ENCODE results near the gene VRTN. TPM values are rescaled to one million over a fixed set of nuclear protein-coding genes. Genes with fewer than 3 reads are reported as not detected.
"Not testable (repeated sequence)": the region's sequence is repeated elsewhere in the genome, so short reads cannot be mapped to it uniquely, and the experiment has no call there.

Gene VRTN
- polyA plus RNA-seq, 4 donors = 0.24 to 0.85 TPM; not detected in 2

GRCh38 chr14:74309125-74310022, 38.9 kb upstream of the VRTN start:
- FAIRE-seq (no peak), DNase-seq (no peak)
- Histone ChIP-seq H3K4me1 (ENCODE audit: control insufficient read depth in 3 of 3, insufficient read depth in 2 of 3, low read depth in 1 of 3, low read length in 2 of 3) (no peaks in the 10 kb centered on the region), H3K36me3 (ENCODE audit: control insufficient read depth in 3 of 3, insufficient read depth in 2 of 3, low read depth in 1 of 3, low read length in 3 of 3) (no peaks in the 10 kb centered on the region), H3K27ac (ENCODE audit: low read depth in 1 of 3, low read length in 2 of 3) (no peak overlapping the region), H3K27me3 (ENCODE audit: control insufficient read depth in 3 of 3, insufficient read depth in 3 of 3, low read length in 3 of 3) (peaks cover 0 to 1% (median 0%) of the 10 kb centered on the region in 3 donors), H3K9me3 (ENCODE audit: control insufficient read depth in 2 of 2, insufficient read depth in 1 of 2, low read depth in 1 of 2, low read length in 1 of 2) (no peaks in the 10 kb centered on the region), H3K4me3 (ENCODE audit: low read depth in 1 of 3, low read length in 3 of 3) (no peak overlapping the region)
- 60 to 78% (median 74%) methylated on average over 8 of the region's 8 CpGs for WGBS, 3 donors

GRCh38 chr14:74312161-74312560, 36.1 kb upstream of the VRTN start:
- peaks cover 0 to 4% (median 0%) of the 10 kb centered on the region in 3 donors for H3K4me1 ChIP-seq (ENCODE audit: control insufficient read depth in 3 of 3, insufficient read depth in 2 of 3, low read depth in 1 of 3, low read length in 2 of 3)
- FAIRE-seq = no peak
- no peaks in the 10 kb centered on the region for H3K36me3 ChIP-seq (ENCODE audit: control insufficient read depth in 3 of 3, insufficient read depth in 2 of 3, low read depth in 1 of 3, low read length in 3 of 3)
- 81 to 92% (median 88%) methylated on average over 2 of the region's 2 CpGs for WGBS, 3 donors
- H3K9me3 ChIP-seq (ENCODE audit: control insufficient read depth in 2 of 2, insufficient read depth in 1 of 2, low read depth in 1 of 2, low read length in 1 of 2) = no peaks in the 10 kb centered on the region
- H3K4me3 ChIP-seq (ENCODE audit: low read depth in 1 of 3, low read length in 3 of 3) = no peak overlapping the region
- H3K27me3 ChIP-seq (ENCODE audit: control insufficient read depth in 3 of 3, insufficient read depth in 3 of 3, low read length in 3 of 3) = peaks cover 0 to 1% (median 0%) of the 10 kb centered on the region in 3 donors
- no peak for DNase-seq
- H3K27ac ChIP-seq (ENCODE audit: low read depth in 1 of 3, low read length in 2 of 3) = no peak overlapping the region

GRCh38 chr14:74313601-74314000, 34.7 kb upstream of the VRTN start:
- DNase-seq = no peak
- no peaks in the 10 kb centered on the region for H3K9me3 ChIP-seq (ENCODE audit: control insufficient read depth in 2 of 2, insufficient read depth in 1 of 2, low read depth in 1 of 2, low read length in 1 of 2)
- no peak overlapping the region for H3K27ac ChIP-seq (ENCODE audit: low read depth in 1 of 3, low read length in 2 of 3)
- no peak for FAIRE-seq
- H3K27me3 ChIP-seq (ENCODE audit: control insufficient read depth in 3 of 3, insufficient read depth in 3 of 3, low read length in 3 of 3) = peaks cover 0 to 1% (median 0%) of the 10 kb centered on the region in 3 donors
- H3K36me3 ChIP-seq (ENCODE audit: control insufficient read depth in 3 of 3, insufficient read depth in 2 of 3, low read depth in 1 of 3, low read length in 3 of 3) = no peaks in the 10 kb centered on the region
- H3K4me3 ChIP-seq (ENCODE audit: low read depth in 1 of 3, low read length in 3 of 3) = no peak overlapping the region
- peaks cover 0 to 4% (median 0%) of the 10 kb centered on the region in 3 donors for H3K4me1 ChIP-seq (ENCODE audit: control insufficient read depth in 3 of 3, insufficient read depth in 2 of 3, low read depth in 1 of 3, low read length in 2 of 3)
- 73 to 81% (median 75%) methylated on average over 5 of the region's 5 CpGs for WGBS, 3 donors

GRCh38 chr14:74314576-74314975, 33.7 kb upstream of the VRTN start:
- FAIRE-seq (no peak), DNase-seq (peak in 1 of 2 donors; percentile 21)
- 78 to 93% (median 90%) methylated on average over 4 of the region's 4 CpGs for WGBS, 3 donors
- Histone ChIP-seq H3K9me3 (ENCODE audit: control insufficient read depth in 2 of 2, insufficient read depth in 1 of 2, low read depth in 1 of 2, low read length in 1 of 2) (no peaks in the 10 kb centered on the region), H3K27ac (ENCODE audit: low read depth in 1 of 3, low read length in 2 of 3) (no peak overlapping the region), H3K4me1 (ENCODE audit: control insufficient read depth in 3 of 3, insufficient read depth in 2 of 3, low read depth in 1 of 3, low read length in 2 of 3) (peaks cover 0 to 4% (median 0%) of the 10 kb centered on the region in 3 donors), H3K27me3 (ENCODE audit: control insufficient read depth in 3 of 3, insufficient read depth in 3 of 3, low read length in 3 of 3) (peaks cover 0 to 1% (median 0%) of the 10 kb centered on the region in 3 donors), H3K4me3 (ENCODE audit: low read depth in 1 of 3, low read length in 3 of 3) (no peak overlapping the region), H3K36me3 (ENCODE audit: control insufficient read depth in 3 of 3, insufficient read depth in 2 of 3, low read depth in 1 of 3, low read length in 3 of 3) (no peaks in the 10 kb centered on the region)

GRCh38 chr14:74324931-74325361, 23.3 kb upstream of the VRTN start:
- peaks cover 0 to 18% (median 0%) of the 10 kb centered on the region in 3 donors for H3K4me1 ChIP-seq (ENCODE audit: control insufficient read depth in 3 of 3, insufficient read depth in 2 of 3, low read depth in 1 of 3, low read length in 2 of 3)
- H3K9me3 ChIP-seq (ENCODE audit: control insufficient read depth in 2 of 2, insufficient read depth in 1 of 2, low read depth in 1 of 2, low read length in 1 of 2) = no peaks in the 10 kb centered on the region
- H3K27me3 ChIP-seq (ENCODE audit: control insufficient read depth in 3 of 3, insufficient read depth in 3 of 3, low read length in 3 of 3) = no peaks in the 10 kb centered on the region
- H3K36me3 ChIP-seq (ENCODE audit: control insufficient read depth in 3 of 3, insufficient read depth in 2 of 3, low read depth in 1 of 3, low read length in 3 of 3) = no peaks in the 10 kb centered on the region
- DNase-seq (peak; percentile 25 to 59), FAIRE-seq (no peak)
- no peak overlapping the region for H3K4me3 ChIP-seq (ENCODE audit: low read depth in 1 of 3, low read length in 3 of 3)
- WGBS, 3 donors = 57 to 61% (median 58%) methylated on average over 3 of the region's 3 CpGs
- H3K27ac ChIP-seq (ENCODE audit: low read depth in 1 of 3, low read length in 2 of 3) = no peak overlapping the region

GRCh38 chr14:74325446-74325845, 22.8 kb upstream of the VRTN start:
- no peak overlapping the region for H3K4me3 ChIP-seq (ENCODE audit: low read depth in 1 of 3, low read length in 3 of 3)
- H3K27me3 ChIP-seq (ENCODE audit: control insufficient read depth in 3 of 3, insufficient read depth in 3 of 3, low read length in 3 of 3) = no peaks in the 10 kb centered on the region
- no peaks in the 10 kb centered on the region for H3K9me3 ChIP-seq (ENCODE audit: control insufficient read depth in 2 of 2, insufficient read depth in 1 of 2, low read depth in 1 of 2, low read length in 1 of 2)
- WGBS, 3 donors = 64 to 78% (median 73%) methylated on average over 3 of the region's 3 CpGs
- FAIRE-seq (no peak), DNase-seq (no peak)
- H3K27ac ChIP-seq (ENCODE audit: low read depth in 1 of 3, low read length in 2 of 3) = no peak overlapping the region
- peaks cover 0 to 18% (median 0%) of the 10 kb centered on the region in 3 donors for H3K4me1 ChIP-seq (ENCODE audit: control insufficient read depth in 3 of 3, insufficient read depth in 2 of 3, low read depth in 1 of 3, low read length in 2 of 3)
- H3K36me3 ChIP-seq (ENCODE audit: control insufficient read depth in 3 of 3, insufficient read depth in 2 of 3, low read depth in 1 of 3, low read length in 3 of 3) = no peaks in the 10 kb centered on the region

GRCh38 chr14:74326369-74327152, 21.7 kb upstream of the VRTN start:
- 21 to 31% (median 28%) methylated on average over 10 of the region's 10 CpGs for WGBS, 3 donors
- H3K9me3 ChIP-seq (ENCODE audit: control insufficient read depth in 2 of 2, insufficient read depth in 1 of 2, low read depth in 1 of 2, low read length in 1 of 2) = no peaks in the 10 kb centered on the region
- no peak for FAIRE-seq
- H3K36me3 ChIP-seq (ENCODE audit: control insufficient read depth in 3 of 3, insufficient read depth in 2 of 3, low read depth in 1 of 3, low read length in 3 of 3) = no peaks in the 10 kb centered on the region
- H3K27me3 ChIP-seq (ENCODE audit: control insufficient read depth in 3 of 3, insufficient read depth in 3 of 3, low read length in 3 of 3) = no peaks in the 10 kb centered on the region
- H3K4me3 ChIP-seq (ENCODE audit: low read depth in 1 of 3, low read length in 3 of 3) = no peak overlapping the region
- peaks cover 0 to 18% (median 0%) of the 10 kb centered on the region in 3 donors for H3K4me1 ChIP-seq (ENCODE audit: control insufficient read depth in 3 of 3, insufficient read depth in 2 of 3, low read depth in 1 of 3, low read length in 2 of 3)
- DNase-seq = peak; percentile 6 to 90
- peak overlapping the region in 1 of 3 donors; percentile 30 for H3K27ac ChIP-seq (ENCODE audit: low read depth in 1 of 3, low read length in 2 of 3)

- 88 to 93% (median 89%) methylated on average over 7 to 9 of the region's 9 CpGs for WGBS, 3 donors
- peaks cover 0 to 18% (median 0%) of the 10 kb centered on the region in 3 donors for H3K4me1 ChIP-seq (ENCODE audit: control insufficient read depth in 3 of 3, insufficient read depth in 2 of 3, low read depth in 1 of 3, low read length in 2 of 3)
- not testable (repeated sequence) for H3K36me3 ChIP-seq (ENCODE audit: control insufficient read depth in 3 of 3, insufficient read depth in 2 of 3, low read depth in 1 of 3, low read length in 3 of 3); H3K4me3 ChIP-seq (ENCODE audit: low read depth in 1 of 3, low read length in 3 of 3); H3K9me3 ChIP-seq (ENCODE audit: control insufficient read depth in 2 of 2, insufficient read depth in 1 of 2, low read depth in 1 of 2, low read length in 1 of 2); H3K27me3 ChIP-seq (ENCODE audit: control insufficient read depth in 3 of 3, insufficient read depth in 3 of 3, low read length in 3 of 3); FAIRE-seq; DNase-seq; H3K27ac ChIP-seq (ENCODE audit: low read depth in 1 of 3, low read length in 2 of 3)
Observed at GRCh38 chr14:74329950-74330552, 18.2 kb upstream of the VRTN start.

Data from small intestine (tissue), 7 donors.